Ammon's horn (tissue), 1 donor: ENCODE results near the gene SMIM9.

Experiments
- DNase-seq: peaks from one replicate; pipeline ENCODE4 v3.0.0-alpha.2; 2016; ENCODE audit warnings: low spot score

Gene SMIM9

GRCh38 chrX:154815274-154815818 is 19.1 kb downstream of the SMIM9 start:
- no peak for DNase-seq

DNA sequence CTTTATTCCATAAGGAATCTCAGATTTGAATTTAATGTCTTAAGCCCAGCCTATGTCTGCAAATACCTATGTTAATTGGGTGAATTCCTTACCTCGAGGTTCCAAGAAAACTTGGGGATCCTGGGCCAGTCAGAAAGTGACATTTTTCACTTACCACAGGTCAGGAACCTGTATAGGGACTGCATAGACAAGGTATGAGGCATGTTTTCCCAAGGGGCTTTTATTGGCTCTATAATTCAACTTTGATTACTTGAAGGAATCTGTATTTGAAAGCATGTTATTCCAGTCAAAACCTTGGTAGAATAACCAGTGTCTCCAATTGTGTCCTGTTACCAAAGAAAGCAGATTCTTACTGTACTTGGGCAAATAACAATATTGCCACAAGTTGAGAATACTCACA is 20.7 kb downstream of the SMIM9 start:
- DNase-seq, result no peak

DNA sequence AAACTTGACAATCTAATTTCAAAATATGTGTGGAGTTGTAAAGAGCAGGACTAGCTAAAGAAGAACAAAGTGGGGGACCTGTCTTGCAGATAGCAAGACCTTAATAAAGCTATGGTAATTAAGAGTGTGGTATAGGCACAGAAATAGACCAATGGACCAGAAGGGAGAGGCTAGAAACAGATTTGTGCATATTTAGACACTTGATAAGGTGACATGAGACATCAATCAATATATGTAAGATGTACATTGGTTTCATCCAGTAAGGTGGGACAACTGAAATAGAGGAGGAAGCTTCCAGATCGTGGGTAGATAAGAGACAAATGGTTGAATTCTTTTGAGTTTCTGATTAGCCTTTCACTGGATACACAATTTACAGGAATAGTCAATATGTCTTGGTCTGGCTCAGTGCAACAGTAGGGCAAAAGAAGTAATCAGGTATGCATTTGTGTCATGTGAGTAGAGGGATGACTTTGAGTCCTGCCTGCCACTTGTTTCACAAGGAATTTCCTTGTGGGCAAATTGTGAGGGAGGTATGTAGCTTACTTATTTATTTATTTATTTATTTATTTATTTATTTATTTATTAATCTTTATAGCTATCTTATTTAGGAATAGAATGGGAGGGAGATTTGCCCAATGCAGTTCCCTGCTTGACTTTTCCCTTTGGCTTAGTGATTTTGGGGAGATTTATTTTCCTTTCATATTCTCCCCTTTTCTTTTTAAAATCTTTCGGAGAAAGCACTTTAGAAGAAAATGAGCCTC is 21.9 kb downstream of the SMIM9 start:
- DNase-seq, result no peak

DNA sequence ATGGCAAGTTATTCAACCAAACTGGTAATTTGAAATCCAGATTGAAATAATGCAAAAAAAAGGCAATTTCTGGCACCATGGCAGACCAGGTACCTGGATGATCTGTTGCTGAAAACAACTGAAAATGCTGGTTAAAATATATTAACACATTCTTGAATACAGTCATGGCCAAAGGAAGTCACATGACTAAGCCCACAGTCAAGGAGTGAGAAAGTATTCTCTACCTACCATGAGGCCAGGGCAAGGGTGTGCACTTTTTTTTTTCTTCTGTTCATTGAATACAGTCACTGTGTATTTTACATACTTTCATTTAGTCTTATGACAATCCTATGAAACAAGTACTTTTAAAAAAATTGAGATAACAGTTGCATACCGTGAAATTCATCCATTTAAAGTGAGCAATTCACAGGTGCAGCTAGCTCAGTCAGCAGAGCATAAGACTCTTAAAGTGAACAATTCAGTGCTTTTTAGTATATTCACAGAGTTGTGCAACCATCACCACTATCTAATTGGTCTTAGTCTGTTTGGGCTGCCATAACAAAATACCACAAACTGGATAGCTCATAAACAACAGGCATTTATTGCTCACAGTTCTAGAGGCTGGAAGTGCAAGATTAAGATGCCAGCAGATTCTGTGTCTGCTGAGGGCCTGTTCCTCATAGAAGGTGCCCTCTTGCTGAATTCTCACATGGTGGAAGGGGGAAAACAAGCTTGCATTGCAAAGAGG is 24.4 kb downstream of the SMIM9 start:
- DNase-seq, result no peak

DNA sequence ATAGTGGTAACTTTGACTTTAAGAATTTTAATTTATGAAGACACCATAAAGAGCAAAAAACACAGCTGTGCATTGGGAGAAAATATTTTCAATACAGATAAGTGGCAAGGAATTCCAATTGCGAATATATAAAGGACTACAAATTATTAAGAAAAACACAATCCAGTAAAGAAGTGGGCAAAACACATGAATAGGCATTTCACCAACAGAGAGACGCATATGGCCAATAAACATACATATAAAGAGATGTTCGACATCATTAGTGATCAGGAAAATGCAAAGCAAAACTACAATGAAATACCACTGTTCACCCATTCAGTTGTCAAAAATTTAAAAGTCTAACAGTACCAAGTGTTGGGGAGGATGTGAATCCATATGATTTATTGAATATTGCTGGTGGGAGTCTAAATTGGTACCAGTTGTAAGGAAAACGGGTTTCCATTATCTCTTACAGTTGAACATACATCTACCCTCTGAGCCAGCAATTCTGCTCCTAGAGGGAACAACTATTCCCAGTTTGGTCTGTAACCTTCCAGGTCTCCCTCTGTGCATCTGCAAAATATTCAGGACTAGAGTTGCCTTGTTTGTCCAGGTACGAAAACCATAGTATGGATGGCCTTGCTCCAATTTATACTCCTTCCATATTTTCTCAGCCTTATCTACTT is 27.5 kb downstream of the SMIM9 start:
- DNase-seq, result no peak

DNA sequence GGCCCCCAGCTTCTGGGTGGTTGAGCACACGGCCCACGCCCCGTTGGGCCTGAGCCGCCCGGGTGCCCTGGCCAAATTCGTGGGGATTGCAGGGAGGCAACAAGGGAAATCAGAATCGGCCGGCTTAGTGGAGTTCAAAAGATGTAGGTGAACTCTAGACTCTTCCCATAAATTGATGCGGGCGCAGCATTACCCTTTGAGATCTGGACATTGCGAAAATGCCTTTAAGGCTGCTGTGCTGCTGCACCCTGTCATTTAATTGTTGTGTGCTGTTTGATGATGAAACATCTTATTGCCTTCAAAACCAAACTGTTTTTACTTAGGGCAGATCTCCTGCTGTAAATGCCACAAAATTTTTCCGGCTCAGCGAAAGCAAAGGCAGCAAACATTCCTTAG is 28.8 kb downstream of the SMIM9 start:
- no peak for DNase-seq

GRCh38 chrX:154804957-154805695 is 29.3 kb downstream of the SMIM9 start, which contains the start of gene MPP1:
Gene MPP1 (minus strand): TSS chrX:154805485. CDS start chrX:154805373, 112 bp downstream.
- DNase-seq, result peak; percentile 84

DNA sequence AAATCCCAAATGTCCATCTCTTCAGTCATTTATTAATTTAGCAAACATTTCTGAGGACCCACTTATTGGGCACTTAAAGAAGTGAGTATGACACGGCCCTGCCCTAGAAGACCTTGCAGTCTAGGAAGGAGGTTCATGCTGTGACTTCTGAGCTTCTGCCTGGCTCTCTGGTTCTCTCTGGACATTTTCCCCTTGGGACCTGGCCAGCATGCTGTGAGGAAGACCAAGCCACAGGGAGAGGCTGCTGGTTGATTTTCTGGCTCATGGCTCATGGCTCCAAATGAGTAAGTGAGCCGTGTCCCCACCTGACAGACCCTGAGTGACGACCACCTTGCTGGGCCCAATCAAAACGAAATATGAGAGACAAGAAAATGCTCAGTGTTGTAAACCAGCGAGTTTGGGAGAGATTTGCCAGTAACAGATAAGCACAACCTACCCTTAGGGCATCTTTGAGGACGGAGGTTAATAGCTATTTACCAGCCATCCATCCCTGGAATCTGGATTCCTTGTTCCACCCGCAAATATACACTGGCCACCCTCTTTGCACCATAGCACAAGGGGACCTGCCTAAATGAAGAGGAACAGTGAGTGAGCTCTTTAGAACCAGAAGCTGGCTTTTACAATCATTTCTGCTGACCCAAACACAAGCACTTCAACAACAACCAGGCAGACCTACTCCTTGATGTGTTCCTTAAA is 30.1 kb downstream of the SMIM9 start:
- no peak for DNase-seq

GRCh38 chrX:154802947-154803346 is 31.5 kb downstream of the SMIM9 start:
- no peak for DNase-seq

- no peak for DNase-seq
These were observed 33.8 kb downstream of the SMIM9 start for GRCh38 chrX:154800478-154801210.

DNA sequence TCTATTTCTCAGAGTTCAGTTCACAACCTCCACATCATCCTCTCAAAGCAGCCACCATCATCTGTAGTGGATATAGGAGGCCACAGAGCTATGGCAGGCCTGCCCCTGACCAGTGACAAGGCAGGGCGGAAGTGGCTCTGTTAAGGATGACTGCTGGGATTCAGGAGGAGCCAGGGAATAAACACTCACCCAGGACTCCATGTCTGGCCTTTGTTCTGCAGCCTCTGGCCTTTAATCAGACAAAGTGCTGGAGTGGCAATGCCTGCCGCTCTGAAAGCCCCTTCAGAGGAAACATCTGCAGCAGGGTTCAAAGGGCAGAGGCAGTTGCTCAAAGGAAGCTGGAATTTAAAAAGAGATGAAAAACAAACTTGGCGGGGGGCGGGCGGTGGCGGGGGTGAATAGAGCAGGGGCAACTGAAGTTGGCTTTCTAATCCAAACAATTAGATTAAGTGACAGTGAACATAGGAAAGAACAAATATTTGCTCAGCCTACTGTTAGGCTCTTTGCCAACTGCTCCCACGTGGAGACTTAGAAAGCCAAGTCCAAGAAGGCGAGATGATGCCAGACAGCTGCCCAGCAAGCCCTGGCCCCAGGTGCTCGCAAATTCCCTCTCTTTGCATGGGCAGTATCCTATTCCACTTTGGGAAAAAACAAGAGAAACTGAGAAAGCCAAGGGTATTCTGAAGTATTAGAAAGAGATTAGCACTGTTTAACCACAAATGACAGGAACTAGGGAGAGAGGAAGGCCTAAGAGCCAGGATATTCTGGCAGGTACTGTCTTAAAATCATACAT is 34.7 kb downstream of the SMIM9 start:
- no peak for DNase-seq

DNA sequence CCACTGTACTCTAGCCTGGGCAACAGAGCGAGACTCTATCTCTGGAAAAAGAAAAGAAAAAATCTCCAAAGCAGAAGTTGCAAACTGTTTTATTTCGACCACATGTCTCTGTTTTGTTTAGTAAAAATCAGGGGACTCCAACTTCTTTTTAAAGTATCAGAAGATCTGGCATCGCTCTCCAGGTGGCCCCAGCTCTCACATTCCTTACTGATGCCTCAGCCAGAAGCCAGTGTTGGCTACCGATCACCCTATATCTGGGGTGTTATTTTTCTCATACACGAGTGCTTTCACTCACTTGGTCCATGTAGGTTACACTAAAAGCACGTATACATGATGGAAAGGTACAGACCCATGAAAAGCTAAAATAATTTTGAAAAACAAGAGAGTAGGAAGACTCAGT is 37.5 kb downstream of the SMIM9 start:
- no peak for DNase-seq

DNA sequence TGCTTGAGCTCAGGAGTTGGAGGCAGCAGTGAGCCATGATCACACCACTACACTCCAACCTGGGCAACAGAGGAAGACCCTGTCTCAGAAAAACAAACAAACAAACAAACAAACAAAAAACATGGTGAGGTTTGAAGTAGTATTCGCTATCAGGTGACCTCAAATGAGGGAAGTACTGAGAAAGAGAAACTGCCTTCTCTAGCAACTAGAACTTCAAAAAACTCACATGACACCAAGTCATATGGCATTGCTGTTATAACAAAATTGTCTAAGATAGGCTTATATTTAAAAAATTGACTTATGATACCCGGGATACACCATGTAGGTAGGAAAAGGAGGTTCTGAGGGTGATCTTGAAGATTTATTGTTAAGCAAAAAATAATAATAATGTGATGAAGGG is 39.4 kb downstream of the SMIM9 start:
- no peak for DNase-seq

- no peak for DNase-seq
These were observed 41.2 kb downstream of the SMIM9 start for GRCh38 chrX:154793084-154793795.

DNA sequence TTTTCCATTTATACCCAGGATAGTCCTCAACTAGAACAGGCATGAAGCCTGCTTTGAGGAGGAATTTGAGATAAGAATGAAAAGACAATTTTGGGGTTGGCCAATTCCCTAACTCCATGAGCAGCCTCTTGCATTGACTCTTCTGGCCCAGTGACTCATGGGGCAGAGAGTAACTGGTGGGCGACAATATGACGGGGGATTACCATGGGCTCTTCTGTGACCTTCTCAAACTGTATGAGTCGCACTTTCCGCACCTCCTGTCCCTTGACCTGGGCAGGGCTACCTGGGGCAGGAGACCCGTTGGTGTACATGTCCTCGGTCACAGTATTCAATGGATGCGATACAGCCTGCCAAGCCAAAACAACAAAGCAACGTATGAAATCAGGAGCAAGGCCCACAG is 42.5 kb downstream of the SMIM9 start:
- no peak for DNase-seq

- DNase-seq, result no peak
These were observed 43.0 kb downstream of the SMIM9 start for GRCh38 chrX:154791467-154791866.

GRCh38 chrX:154785716-154786115 is 48.7 kb downstream of the SMIM9 start:
- no peak for DNase-seq

GRCh38 chrX:154784149-154784995 is 50.1 kb downstream of the SMIM9 start:
- DNase-seq, result no peak
